DOHH2 (cell line): ENCODE measurements around the gene SSU72.

Experiments used
- CTCF ChIP-seq: fragments of 200-600 bp; sonication (generic); IDR thresholded peaks from one replicate; pipeline ENCODE4 v1.5.1; 2014; ENCODE audit warnings: antibody characterized with exemption, mild to moderate bottlenecking, low read depth, low read length; ENCODE audit not compliant: poor library complexity, severe bottlenecking
- EZH2phosphoT487 ChIP-seq: fragments of 200-600 bp; sonication (generic); IDR thresholded peaks from 2 replicates; pipeline ENCODE4 v1.6.1; 2017; ENCODE audit warnings: borderline replicate concordance, mild to moderate bottlenecking, antibody characterized with exemption, low read length, moderate library complexity, mixed read lengths

DNA sequence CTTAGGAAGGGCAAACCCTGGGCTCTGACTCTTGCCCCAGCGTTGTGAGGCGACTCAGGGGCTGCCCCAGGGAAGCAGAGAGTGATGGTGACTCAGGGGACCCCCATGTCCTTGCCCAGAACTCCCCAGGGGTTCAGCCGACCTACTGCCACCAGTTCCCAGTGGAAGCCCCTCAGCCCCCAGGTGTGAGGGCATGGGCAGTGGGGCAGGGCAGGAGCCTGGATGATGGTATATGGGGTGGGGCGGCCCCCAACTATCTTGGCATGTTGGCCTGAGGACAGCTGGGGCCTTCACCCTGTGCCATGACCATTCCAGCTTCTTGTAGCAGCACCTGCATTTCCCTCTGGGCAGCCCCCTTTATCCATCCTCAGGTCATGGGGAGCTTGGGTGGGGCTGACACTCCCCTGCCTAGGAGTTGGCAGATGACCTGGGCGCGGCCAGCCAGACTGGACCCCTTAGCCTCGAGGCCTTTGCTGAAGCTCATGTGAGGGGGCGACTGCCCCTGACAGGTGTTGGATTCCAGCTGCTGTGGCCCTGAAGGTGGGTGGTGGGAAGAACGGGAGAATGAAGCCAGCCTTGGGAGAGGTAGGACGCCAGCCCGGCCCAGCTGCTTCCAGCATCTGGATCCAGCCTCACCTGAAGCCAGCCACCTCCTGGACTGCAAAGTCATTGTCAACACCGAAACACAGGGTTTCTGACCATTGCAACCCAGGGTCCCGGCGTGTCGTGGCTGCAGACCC, 27.1 kb upstream of the SSU72 start:
- TF ChIP-seq CTCF, result no peak
- TF ChIP-seq EZH2phosphoT487, result no peak
